ENCODE measurements around the gene RMND1.
A peak's percentile ranks its signal among the peaks of the same experiment; 100 is the strongest.

Gene RMND1

DNA sequence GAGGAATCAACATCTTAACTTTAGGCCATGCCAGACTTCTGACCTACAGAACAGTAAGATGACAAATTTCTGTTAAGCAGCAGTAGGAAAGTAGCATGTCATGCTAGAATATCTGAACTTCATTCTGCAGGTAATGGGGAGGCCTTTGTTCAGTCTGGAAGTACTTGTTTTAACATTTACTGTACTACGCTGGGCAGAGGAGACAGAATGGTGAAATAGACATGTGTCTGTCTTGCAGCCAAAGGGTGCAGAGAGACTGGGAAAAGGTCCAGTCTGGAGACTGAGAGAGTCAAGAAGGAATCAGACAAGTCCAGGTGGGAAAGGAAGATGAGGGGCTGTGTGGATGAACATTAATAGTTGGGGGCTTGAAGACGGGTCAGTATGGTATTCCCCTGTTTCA, 43.1 kb downstream of the RMND1 start:
- TF ChIP-seq, protein P1, sequence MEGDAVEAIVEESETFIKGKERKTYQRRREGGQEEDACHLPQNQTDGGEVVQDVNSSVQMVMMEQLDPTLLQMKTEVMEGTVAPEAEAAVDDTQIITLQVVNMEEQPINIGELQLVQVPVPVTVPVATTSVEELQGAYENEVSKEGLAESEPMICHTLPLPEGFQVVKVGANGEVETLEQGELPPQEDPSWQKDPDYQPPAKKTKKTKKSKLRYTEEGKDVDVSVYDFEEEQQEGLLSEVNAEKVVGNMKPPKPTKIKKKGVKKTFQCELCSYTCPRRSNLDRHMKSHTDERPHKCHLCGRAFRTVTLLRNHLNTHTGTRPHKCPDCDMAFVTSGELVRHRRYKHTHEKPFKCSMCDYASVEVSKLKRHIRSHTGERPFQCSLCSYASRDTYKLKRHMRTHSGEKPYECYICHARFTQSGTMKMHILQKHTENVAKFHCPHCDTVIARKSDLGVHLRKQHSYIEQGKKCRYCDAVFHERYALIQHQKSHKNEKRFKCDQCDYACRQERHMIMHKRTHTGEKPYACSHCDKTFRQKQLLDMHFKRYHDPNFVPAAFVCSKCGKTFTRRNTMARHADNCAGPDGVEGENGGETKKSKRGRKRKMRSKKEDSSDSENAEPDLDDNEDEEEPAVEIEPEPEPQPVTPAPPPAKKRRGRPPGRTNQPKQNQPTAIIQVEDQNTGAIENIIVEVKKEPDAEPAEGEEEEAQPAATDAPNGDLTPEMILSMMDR (IDR thresholded peaks at IDR 0.05; ENCODE audit: insufficient read depth, low read depth, low read length, missing control alignments), result no peak
- H3K4me3 ChIP-seq (ENCODE audit: low read length), result no peak overlapping the region
- no peak for DNase-seq (ENCODE audit: low read depth)

DNA sequence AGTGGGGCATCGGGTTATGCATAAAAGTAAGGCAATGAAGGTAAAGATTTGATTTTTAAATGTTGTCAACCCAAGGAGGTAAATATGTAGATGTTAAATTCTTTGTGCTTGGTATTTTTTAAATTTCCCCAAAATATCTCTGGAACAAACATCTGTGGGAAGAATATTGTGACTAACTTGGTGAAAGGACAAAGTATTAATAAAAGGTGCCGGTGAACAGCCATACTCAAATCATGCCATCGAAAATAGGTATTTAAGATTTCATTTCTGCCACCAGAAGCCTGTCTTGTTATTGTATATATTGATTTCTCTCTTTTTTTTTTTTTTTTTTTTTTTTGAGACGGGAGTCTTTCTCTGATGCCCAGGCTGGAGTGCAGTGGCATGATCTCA, 48.0 kb downstream of the RMND1 start:
- TF ChIP-seq, protein P1 (IDR thresholded peaks at IDR 0.05; ENCODE audit: insufficient read depth, low read depth, low read length, missing control alignments), result no peak
- DNase-seq (ENCODE audit: low read depth), result no peak
- H3K4me3 ChIP-seq (ENCODE audit: low read length), result no peak overlapping the region

DNA sequence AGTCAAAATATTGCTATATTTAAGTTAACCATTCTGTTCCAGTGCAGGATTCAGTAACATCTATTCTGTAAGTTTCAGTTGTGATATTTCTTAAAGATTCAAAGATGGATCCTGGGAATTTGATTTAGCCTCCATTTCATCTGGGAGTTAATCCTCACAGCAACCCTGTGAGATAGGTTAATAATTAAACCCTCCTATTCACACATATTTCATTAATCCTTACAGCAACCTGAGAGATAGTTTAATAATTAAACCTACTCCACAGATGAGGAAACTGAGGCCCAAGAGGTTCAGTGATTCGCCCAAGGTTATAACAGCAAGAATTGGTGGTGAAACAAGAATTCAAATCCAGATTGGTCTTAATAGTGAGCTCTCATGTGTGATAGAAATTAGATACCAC, 49.7 kb downstream of the RMND1 start:
- H3K4me3 ChIP-seq (ENCODE audit: low read length), result no peak overlapping the region
- TF ChIP-seq, protein P1 (IDR thresholded peaks at IDR 0.05; ENCODE audit: insufficient read depth, low read depth, low read length, missing control alignments), result no peak
- DNase-seq (ENCODE audit: low read depth), result no peak

DNA sequence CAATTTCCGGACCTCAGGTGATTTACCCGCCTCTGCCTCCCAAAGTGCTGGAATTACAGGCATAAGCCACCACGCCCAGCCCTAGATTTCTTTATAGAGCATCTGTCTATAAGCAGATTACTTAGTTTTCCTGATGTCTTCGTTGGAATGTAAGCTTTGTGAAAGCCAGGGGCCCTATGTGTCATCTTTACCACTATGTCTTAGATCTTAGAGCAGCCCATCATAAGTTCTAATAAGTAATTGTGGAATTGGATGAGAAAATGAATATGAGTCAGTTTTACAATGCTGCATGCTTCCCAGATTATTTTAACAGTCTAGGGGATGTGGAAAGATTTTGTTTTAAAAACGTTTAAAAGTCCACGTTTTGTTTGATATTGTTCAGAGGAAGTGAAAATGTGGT, 51.5 kb downstream of the RMND1 start:
- TF ChIP-seq, protein P1 (IDR thresholded peaks at IDR 0.05; ENCODE audit: insufficient read depth, low read depth, low read length, missing control alignments), result no peak
- no peak overlapping the region for H3K4me3 ChIP-seq (ENCODE audit: low read length)
- peak; percentile 13 for DNase-seq (ENCODE audit: low read depth)

DNA sequence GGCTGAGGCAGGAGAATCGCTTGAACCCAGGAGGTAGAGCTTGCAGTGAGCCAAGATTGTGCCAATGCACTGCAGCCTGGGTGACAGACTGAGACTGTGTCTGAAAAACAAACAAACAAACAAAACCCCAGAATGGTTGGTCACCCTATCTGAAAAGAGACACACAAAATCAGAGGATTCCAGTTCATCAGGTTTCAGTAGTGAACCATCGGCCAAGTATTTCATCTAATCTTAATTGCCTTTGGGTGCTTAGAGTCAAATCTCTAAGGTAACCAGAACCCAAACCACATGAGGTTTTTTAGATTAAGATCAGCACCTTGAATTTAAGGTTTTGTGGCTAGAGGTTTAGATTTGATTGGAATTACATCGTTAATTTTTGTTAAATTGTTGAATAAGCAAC, 52.2 kb downstream of the RMND1 start:
- TF ChIP-seq, protein P1 (IDR thresholded peaks at IDR 0.05; ENCODE audit: insufficient read depth, low read depth, low read length, missing control alignments), result no peak
- no peak overlapping the region for H3K4me3 ChIP-seq (ENCODE audit: low read length)
- peak; percentile 66 for DNase-seq (ENCODE audit: low read depth)

DNA sequence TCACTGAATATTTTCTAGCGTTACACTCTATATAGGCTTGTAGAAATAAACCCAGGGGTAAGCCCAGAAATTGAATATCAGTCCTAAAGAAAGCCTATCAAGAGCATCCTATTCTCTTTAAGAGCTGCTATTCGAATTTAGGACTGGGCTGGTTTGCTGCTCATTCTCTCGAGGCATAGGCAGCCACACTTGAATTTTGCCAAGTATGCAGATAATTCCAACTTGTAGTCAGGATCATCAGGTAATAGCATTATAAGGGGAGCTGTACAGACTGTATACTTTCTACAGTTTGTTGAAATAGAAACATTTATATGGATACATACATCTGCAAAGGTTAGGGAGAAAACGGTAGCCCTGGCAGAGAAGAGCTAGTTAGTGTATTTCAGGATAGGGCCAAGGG, 58.5 kb downstream of the RMND1 start:
- no peak overlapping the region for H3K4me3 ChIP-seq (ENCODE audit: low read length)
- TF ChIP-seq, protein P1 (IDR thresholded peaks at IDR 0.05; ENCODE audit: insufficient read depth, low read depth, low read length, missing control alignments), result no peak
- DNase-seq (ENCODE audit: low read depth), result no peak

DNA sequence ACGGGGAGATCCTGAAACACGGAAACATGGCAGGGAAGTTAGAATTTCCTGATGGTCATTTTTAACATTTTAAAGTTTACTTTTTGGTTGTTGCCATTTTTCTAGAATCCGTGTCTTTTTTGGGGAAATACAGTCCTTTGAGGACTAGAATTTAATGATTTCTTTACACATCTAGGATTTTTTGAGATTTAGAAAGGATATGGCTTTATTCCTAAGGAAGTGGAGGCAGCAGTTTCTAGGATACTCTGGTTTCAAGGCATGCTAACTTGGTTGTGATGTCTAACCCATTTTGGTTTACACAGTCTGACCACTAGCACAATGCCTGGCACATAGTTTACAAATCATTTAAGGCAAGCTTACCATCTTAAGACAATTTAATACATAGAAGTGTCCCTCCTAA, 59.5 kb downstream of the RMND1 start:
- no peak for DNase-seq (ENCODE audit: low read depth)
- H3K4me3 ChIP-seq (ENCODE audit: low read length), result peak overlapping the region; percentile 72
- TF ChIP-seq, protein P1 (IDR thresholded peaks at IDR 0.05; ENCODE audit: insufficient read depth, low read depth, low read length, missing control alignments), result no peak

Measured in epithelial cell of esophagus (primary cell).